HepG2 (cell line): ENCODE measurements around the gene SYDE1. TPM values are rescaled to one million over a fixed set of nuclear protein-coding genes. Genes with fewer than 3 reads are reported as not detected.

Source experiments
- ATF3 ChIP-seq: sonication (generic); formaldehyde crosslinking; IDR thresholded peaks from 2 replicates; pipeline ENCODE4 v1.4.0; 2020; ENCODE audit warnings: missing genetic modification reagents
- CENPX ChIP-seq: sonication (generic); formaldehyde crosslinking; IDR thresholded peaks from 2 replicates; pipeline ENCODE4 v1.9.0; 2021; ENCODE audit warnings: mild to moderate bottlenecking, missing genetic modification reagents, moderate library complexity
- CTCF ChIP-seq: sonication (generic); formaldehyde crosslinking; IDR thresholded peaks from 2 replicates; pipeline ENCODE4 v1.5.0; 2020; ENCODE audit warnings: mild to moderate bottlenecking, missing genetic modification reagents, moderate library complexity
- DDIT3 ChIP-seq: sonication (generic); formaldehyde crosslinking; IDR thresholded peaks from 2 replicates; pipeline ENCODE4 v1.4.0; 2020; ENCODE audit warnings: mild to moderate bottlenecking, missing genetic modification reagents
- GABPA ChIP-seq, 2 experiments: IDR thresholded peaks; 2 replicates each; pipeline ENCODE4 v1.6.1; 2011 to 2016; ENCODE audit warnings: low read depth in 2 of 2, low read length in 1 of 2, missing biosample characterization in 1 of 2, missing genetic modification characterization in 1 of 2
- HIC2 ChIP-seq: sonication (generic); formaldehyde crosslinking; IDR thresholded peaks from 2 replicates; pipeline ENCODE4 v1.9.0; 2022; ENCODE audit warnings: low read depth, missing genetic modification reagents
- IRF1 ChIP-seq: sonication (generic); formaldehyde crosslinking; IDR thresholded peaks from 2 replicates; pipeline ENCODE4 v1.4.0; 2020; ENCODE audit warnings: low read depth, mild to moderate bottlenecking, missing genetic modification reagents
- KDM1A ChIP-seq: IDR thresholded peaks from 2 replicates; pipeline ENCODE4 v1.6.1; 2016; ENCODE audit warnings: missing compliant biosample characterization
- KDM4B ChIP-seq: sonication (generic); formaldehyde crosslinking; IDR thresholded peaks from 2 replicates; pipeline ENCODE4 v1.4.0; 2020; ENCODE audit warnings: missing genetic modification reagents
- KLF6 ChIP-seq: IDR thresholded peaks from 2 replicates; pipeline ENCODE4 v1.8.0; 2016; ENCODE audit warnings: missing biosample characterization, missing genetic modification reagents
- PATZ1 ChIP-seq: sonication (generic); formaldehyde crosslinking; IDR thresholded peaks from 2 replicates; pipeline ENCODE4 v1.4.0; 2020; ENCODE audit warnings: missing genetic modification reagents
- PHB2 ChIP-seq: fragments of 450-650 bp; IDR thresholded peaks from 2 replicates; pipeline ENCODE4 v1.6.1; 2018; ENCODE audit not compliant: partially characterized antibody
- SALL1 ChIP-seq: sonication (generic); formaldehyde crosslinking; IDR thresholded peaks from 2 replicates; pipeline ENCODE4 v1.8.0; 2022; ENCODE audit warnings: mild to moderate bottlenecking, missing genetic modification reagents
- SMC3 ChIP-seq: IDR thresholded peaks from 2 replicates; pipeline ENCODE4 v1.6.1; 2011; ENCODE audit warnings: low read length, improper control_type of control experiment
- SPEN ChIP-seq: sonication (generic); formaldehyde crosslinking; IDR thresholded peaks from 2 replicates; pipeline ENCODE4 v1.5.1; 2020; ENCODE audit warnings: low read depth, mild to moderate bottlenecking, missing genetic modification reagents
- XRCC5 ChIP-seq: fragments of 200-400 bp; formaldehyde crosslinking; optimal IDR thresholded peaks from 2 replicates; pipeline ENCODE3; 2017; ENCODE audit warnings: mild to moderate bottlenecking, low read length
- ZFY ChIP-seq: sonication (generic); formaldehyde crosslinking; IDR thresholded peaks from 2 replicates; pipeline ENCODE4 v1.4.0; 2020; ENCODE audit warnings: missing genetic modification reagents
- ZKSCAN1 ChIP-seq: fragments of 150-350 bp; IDR thresholded peaks from 2 replicates; pipeline ENCODE4 v1.6.1; 2014; ENCODE audit warnings: low read length
- polyA plus RNA-seq, 8 experiments: library from polyadenylated mRNA; depleted of rRNA in 3 of 8; stranded (reverse) in 7 of 8; unstranded in 1 of 8; fragments of >200 nt; fragmentation: Illumina TruSeq in 4 of 8; extraction: Trizol in 4 of 8; gene quantifications; 2 replicates each; pipeline versions ENCODE4 v1.2.1 to v1.2.3, GENCODE V29; 2011 to 2016; ENCODE audit warnings: low read depth in 4 of 8, missing spikeins in 1 of 8, mixed read lengths in 1 of 8; ENCODE audit not compliant: insufficient read depth in 1 of 8
- total RNA-seq, 5 experiments: library from RNA; depleted of rRNA; stranded (reverse); fragments of >200 nt; fragmentation: Illumina TruSeq; extraction: Trizol; gene quantifications; 2 replicates each; pipeline ENCODE4 v1.2.3, GENCODE V29; 2016; ENCODE audit warnings: low read depth in 1 of 5

The SYDE1 gene
- total and polyA plus RNA-seq, 2 of the 13 experiments (the other 11 are each of a cell fraction or from before 2014, with no cell fraction given): 4.3 to 13.6 TPM

- TF ChIP-seq SALL1 (CRISPR knock-in tag): 0 out of 2 replicates have a peak, but pooled peaks have one; percentile 11
- peak; percentile 72 for TF ChIP-seq PATZ1 (CRISPR knock-in tag)
- no peak for TF ChIP-seq DDIT3 (CRISPR knock-in tag)
- no peak for TF ChIP-seq HIC2
- no peak for TF ChIP-seq KDM4B
- TF ChIP-seq ZFY: no peak
- no peak for TF ChIP-seq ATF3 (CRISPR knock-in tag)
- no peak for TF ChIP-seq IRF1
- TF ChIP-seq KDM1A (CRISPR knock-in tag): no peak
- TF ChIP-seq GABPA (IDR thresholded peaks at IDR 0.05; ENCODE audit: low read depth, low read length): no peak
- TF ChIP-seq GABPA (CRISPR knock-in tag; IDR thresholded peaks at IDR 0.05; ENCODE audit: low read depth): no peak
- TF ChIP-seq KLF6 (CRISPR knock-in tag): no peak
- peak; percentile 30; the same call in 1 of the 2 replicates for TF ChIP-seq SMC3
- no peak for TF ChIP-seq ZKSCAN1
- TF ChIP-seq PHB2: no peak
- peak; percentile 83 for TF ChIP-seq CTCF (CRISPR knock-in tag)
- TF ChIP-seq CENPX (CRISPR knock-in tag): no peak
- TF ChIP-seq SPEN (CRISPR knock-in tag): no peak
- TF ChIP-seq XRCC5: peak; percentile 34
Measured at GRCh38 chr19:15161028-15161984, 54.1 kb downstream of the SYDE1 start (continued).
